ENCODE results near the gene AGBL1.

DNA sequence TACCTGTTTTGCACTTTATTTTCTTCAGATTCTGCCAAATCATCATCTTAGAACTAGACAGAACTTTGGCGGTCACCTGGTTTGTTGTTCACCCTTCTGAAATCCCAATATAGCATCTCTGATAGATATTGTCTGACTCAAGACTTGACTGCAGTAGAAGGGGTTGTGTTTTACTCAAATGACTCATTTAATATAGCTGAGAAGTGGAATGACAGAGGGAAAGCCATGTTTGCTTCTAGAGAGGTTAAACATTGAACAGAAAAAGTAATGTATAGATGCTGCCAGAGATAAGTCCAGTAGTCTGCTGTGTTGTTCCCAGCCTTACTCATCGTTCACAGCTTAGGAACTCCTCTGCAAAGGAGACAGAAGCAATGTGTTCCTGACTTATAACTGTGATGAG lies 402.0 kb downstream of the AGBL1 start:
- TF ChIP-seq, protein P1, sequence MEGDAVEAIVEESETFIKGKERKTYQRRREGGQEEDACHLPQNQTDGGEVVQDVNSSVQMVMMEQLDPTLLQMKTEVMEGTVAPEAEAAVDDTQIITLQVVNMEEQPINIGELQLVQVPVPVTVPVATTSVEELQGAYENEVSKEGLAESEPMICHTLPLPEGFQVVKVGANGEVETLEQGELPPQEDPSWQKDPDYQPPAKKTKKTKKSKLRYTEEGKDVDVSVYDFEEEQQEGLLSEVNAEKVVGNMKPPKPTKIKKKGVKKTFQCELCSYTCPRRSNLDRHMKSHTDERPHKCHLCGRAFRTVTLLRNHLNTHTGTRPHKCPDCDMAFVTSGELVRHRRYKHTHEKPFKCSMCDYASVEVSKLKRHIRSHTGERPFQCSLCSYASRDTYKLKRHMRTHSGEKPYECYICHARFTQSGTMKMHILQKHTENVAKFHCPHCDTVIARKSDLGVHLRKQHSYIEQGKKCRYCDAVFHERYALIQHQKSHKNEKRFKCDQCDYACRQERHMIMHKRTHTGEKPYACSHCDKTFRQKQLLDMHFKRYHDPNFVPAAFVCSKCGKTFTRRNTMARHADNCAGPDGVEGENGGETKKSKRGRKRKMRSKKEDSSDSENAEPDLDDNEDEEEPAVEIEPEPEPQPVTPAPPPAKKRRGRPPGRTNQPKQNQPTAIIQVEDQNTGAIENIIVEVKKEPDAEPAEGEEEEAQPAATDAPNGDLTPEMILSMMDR (IDR thresholded peaks at IDR 0.05; ENCODE audit: insufficient read depth, low read length, poor library complexity, severe bottlenecking): no peak
- no peak for TF ChIP-seq EZH2phosphoT487 (conservative IDR thresholded peaks at IDR 0.05; ENCODE audit: low read length)

Measured in SU-DHL-6 (cell line).